Neuron (in vitro differentiated cells): ENCODE results near the gene IGFBP4.
A peak's percentile ranks its signal among the peaks of the same experiment; 100 is the strongest.

Source experiments
- H2AFZ ChIP-seq: one replicate; pipeline ENCODE4 v1.6.1; 2013; ENCODE audit warnings: low read depth, mild to moderate bottlenecking, inconsistent platforms, low read length, moderate library complexity
- H3K27me3 ChIP-seq: one replicate; pipeline ENCODE4 v1.6.1; 2013; ENCODE audit warnings: low read length; ENCODE audit not compliant: insufficient read depth
- H3K36me3 ChIP-seq: one replicate; pipeline ENCODE4 v1.6.1; 2013; ENCODE audit warnings: low read length; ENCODE audit not compliant: insufficient read depth
- H3K4me1 ChIP-seq: one replicate; pipeline ENCODE4 v1.6.1; 2013; ENCODE audit warnings: low read length; ENCODE audit not compliant: insufficient read depth
- H3K4me3 ChIP-seq: 2 replicates; pipeline ENCODE4 v1.5.1; 2013; ENCODE audit warnings: mild to moderate bottlenecking, low read length, moderate library complexity
- H3K9me3 ChIP-seq: one replicate; pipeline ENCODE4 v1.6.1; 2013; ENCODE audit warnings: low read length

The IGFBP4 gene

DNA sequence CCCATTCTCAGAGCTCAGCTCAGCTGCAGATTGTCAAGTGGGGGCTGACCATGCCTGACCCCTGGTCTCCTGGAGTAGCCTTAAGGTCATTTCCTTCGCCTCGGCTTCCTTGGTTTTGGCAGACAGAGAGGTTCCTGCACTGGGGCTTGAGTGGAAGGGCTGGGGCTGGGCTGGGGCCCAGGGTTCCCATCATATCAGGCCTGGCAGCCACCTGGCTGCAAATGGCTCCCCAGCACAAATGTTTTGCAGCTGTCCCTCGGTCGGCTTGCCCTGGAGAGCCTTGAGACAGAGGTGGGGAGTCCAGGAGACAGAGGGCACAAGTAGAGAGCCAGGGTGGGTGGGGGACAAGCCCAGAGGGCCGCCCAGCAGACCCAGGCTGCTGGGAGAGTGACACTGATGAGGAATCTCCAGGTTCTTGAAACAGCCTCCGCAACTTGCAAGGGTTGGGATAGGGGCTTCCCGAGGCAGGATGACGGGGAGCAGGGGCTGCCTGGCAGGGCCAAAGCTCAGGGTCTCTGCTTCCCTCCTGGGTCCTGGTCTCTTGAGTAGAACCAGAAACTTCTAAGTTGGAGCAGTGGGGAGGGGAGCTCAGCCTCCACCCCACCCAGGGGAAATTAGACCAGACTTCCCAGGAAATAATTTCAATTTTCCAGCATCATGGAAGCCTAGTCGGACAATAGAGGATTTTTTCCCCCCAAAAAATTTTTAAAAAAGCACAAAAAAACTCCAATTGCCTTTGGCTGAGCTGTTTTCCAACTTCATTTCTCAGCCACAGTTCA, 19.3 kb downstream of the IGFBP4 start:
- peaks cover 10% of the 10 kb centered on the region for H3K4me1 ChIP-seq
- peak overlapping the region; percentile 28 for H2AFZ ChIP-seq
- H3K4me3 ChIP-seq, result no peak overlapping the region
- no peaks in the 10 kb centered on the region for H3K27me3 ChIP-seq
- no peaks in the 10 kb centered on the region for H3K9me3 ChIP-seq
- H3K36me3 ChIP-seq, result no peaks in the 10 kb centered on the region

DNA sequence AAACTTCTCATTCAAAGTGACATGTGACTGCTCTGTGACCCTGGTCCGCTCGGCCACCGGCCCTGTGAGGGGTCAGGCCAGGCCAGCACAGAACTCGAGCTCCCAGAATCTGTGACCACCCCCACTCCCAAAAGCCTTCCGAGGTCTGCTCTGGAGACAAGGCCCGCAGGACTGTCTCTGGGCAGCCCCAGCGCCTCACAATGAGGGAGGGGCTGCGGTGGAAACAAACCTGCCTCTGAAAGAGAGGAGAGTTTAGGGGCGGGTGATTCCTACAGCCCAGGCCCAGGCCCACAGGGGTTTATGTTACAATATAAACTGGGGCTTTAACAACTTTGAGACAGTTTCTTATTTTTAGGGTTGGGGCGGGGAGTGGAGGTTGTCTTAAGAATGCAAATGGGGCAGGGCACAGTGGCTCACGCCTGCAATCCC, 19.9 kb downstream of the IGFBP4 start:
- H3K27me3 ChIP-seq, result no peaks in the 10 kb centered on the region
- H3K36me3 ChIP-seq, result no peaks in the 10 kb centered on the region
- H3K4me1 ChIP-seq, result peaks cover 10% of the 10 kb centered on the region
- H3K4me3 ChIP-seq, result no peak overlapping the region
- H2AFZ ChIP-seq, result peak overlapping the region; percentile 28
- H3K9me3 ChIP-seq, result no peaks in the 10 kb centered on the region

DNA sequence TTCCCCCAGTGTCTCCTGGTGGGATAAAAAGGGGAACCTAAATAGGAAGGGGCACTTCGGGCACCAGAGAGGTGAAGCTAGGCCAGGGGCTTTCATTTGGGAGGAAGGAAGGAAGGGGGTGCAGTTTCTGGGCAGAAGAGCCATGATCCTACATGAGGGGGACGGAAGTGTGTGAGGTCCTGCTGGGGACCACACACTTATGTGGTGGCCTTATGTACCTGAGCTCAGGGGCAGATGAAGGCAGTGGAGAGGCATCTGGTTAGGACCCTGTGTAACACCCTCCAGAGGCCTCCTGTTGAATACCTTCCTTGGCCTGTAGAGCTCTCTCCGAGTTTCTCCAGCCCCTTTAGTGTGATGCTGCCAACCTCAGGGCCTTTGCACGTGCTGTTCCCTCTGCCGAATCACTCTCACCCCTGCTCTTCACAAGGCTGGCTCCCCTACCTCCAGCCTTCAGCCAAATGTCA, 21.2 kb downstream of the IGFBP4 start:
- no peaks in the 10 kb centered on the region for H3K36me3 ChIP-seq

DNA sequence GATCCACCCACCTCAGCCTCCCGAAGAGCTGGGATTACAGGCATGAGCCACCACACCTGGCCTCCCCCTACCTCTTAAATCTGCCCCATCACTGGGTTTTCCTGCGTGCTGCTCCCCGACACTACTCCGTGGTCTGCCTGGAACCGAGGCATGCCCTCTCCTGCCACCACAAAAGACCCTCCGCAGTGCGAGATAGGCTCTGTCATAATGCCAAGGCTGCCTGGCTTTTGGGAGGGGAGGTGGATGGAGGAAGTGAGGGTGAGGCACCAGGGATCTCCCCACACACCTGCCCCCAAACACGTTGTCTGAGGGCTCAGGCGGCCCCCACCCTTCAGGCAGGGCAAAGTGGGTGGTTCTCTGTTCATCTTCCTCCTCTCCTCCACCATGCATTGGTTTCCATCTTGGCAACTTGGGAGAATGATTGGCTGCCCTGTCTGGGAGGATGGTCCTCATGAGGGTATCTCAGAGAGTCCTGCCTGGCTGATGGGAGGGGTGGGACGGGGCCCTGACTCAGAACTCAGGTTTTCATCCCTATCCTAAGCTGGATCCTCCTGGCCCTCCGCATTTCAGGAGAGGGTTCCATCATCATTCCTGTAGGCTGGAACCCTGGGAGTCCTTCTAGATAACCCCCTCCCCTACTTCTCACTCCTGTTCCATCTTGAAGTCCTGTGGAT, 23.2 kb downstream of the IGFBP4 start:
- Histone ChIP-seq H3K4me3 (no peak overlapping the region), H2AFZ (no peak overlapping the region), H3K36me3 (no peaks in the 10 kb centered on the region), H3K4me1 (peaks cover 15% of the 10 kb centered on the region), H3K27me3 (no peaks in the 10 kb centered on the region), H3K9me3 (no peaks in the 10 kb centered on the region)

More for the DNA sequence above, 21.2 kb downstream of the IGFBP4 start:
- no peak overlapping the region for H3K4me3 ChIP-seq
- no peaks in the 10 kb centered on the region for H3K9me3 ChIP-seq
- no peak overlapping the region for H2AFZ ChIP-seq
- H3K27me3 ChIP-seq, result no peaks in the 10 kb centered on the region
- H3K4me1 ChIP-seq, result peaks cover 10% of the 10 kb centered on the region

DNA sequence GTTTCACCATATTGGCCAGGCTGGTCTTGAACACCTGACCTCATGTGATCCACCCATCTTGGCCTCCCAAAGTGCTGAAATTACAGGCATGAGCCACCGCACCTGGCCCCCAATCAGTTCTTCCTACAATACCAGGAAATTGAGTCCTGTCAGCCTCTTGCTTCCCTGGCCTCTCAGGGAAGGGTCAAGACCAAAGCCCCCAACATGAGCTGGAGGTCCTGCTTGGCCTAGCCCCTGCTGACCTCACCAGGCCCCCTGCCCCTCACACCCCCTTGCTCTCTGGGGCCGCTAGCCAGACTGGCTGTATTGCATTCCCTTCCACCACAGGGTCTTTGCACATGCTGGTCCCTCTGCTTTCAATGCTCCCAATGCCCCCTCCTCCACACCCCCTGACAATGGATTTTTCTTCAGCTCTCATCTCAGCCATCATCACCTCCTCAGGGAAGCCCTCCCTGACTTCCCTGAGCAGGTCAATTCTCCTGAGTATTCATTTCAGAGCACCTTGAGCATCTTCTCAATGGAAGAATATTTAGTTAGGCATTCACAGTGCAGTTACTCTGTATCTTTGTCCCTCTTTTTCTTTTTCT, 24.1 kb downstream of the IGFBP4 start:
- no peaks in the 10 kb centered on the region for H3K27me3 ChIP-seq
- peaks cover 6% of the 10 kb centered on the region for H3K9me3 ChIP-seq
- no peaks in the 10 kb centered on the region for H3K36me3 ChIP-seq
- H2AFZ ChIP-seq, result no peak overlapping the region
- peaks cover 13% of the 10 kb centered on the region for H3K4me1 ChIP-seq
- no peak overlapping the region for H3K4me3 ChIP-seq

DNA sequence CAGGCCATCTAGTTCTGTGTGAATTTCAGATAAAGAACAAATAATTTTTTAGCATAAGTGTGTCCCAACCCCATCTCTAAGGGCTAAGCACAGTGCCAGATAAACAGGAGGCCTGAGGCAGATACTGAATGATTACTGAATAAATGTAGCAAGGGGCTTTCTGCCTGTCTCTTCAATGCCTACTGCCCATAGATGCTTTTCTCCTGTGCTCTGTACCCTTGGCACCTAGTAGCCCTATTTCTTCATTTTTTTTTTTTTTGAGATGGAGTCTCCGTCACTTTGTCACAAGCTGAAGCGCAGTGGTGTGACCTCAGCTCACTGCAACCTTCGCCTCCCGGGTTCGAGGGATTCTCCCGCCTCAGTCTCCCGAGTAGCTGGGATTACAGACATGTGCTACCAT, 25.3 kb downstream of the IGFBP4 start:
- no peaks in the 10 kb centered on the region for H3K36me3 ChIP-seq
- peaks cover 7% of the 10 kb centered on the region for H3K9me3 ChIP-seq
- no peaks in the 10 kb centered on the region for H3K27me3 ChIP-seq
- peaks cover 5% of the 10 kb centered on the region for H3K4me1 ChIP-seq
- no peak overlapping the region for H2AFZ ChIP-seq
- H3K4me3 ChIP-seq, result no peak overlapping the region

DNA sequence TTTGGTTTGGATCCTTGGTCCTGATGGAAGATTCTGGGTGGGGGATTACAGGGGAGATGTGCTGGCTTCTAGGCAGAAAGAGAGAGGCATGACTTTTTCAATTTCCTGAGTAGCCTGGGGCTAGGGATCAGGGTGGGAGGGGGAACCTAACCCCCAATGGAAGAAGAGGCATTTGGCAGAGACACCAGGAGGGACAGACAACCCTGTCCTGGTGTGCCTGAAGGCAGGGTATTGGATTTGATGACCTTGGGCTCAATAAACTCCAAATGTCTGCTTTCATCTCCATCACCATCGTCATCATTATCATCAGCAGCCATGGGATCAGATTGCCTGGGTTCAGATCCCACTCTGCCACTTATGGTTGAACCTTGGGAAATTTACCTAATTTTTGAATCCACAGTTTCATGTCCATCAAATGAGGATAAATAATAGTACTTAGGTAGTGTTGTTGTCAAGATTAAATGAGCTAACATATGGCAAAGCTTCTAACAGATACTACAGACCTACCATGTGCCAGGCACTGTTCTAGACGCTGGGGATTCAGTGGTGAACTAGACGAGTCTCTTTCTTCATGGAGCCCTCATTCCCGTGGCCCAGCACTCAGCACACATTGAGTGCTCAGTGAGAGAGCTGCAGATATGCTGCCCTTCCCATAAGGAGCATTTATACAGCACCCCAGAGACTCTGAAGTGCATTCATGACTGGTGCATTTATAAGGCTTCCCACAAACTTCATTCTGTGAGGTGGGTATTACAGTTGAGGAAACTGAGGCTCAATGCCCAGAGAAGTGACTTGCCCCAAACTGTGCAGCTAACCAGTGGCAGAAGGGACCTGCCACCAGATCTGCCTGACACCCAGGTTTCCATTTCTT, 26.8 kb downstream of the IGFBP4 start:
- Histone ChIP-seq H3K4me1 (peaks cover 5% of the 10 kb centered on the region), H3K27me3 (no peaks in the 10 kb centered on the region), H3K36me3 (no peaks in the 10 kb centered on the region), H2AFZ (no peak overlapping the region), H3K9me3 (peaks cover 7% of the 10 kb centered on the region), H3K4me3 (no peak overlapping the region)

DNA sequence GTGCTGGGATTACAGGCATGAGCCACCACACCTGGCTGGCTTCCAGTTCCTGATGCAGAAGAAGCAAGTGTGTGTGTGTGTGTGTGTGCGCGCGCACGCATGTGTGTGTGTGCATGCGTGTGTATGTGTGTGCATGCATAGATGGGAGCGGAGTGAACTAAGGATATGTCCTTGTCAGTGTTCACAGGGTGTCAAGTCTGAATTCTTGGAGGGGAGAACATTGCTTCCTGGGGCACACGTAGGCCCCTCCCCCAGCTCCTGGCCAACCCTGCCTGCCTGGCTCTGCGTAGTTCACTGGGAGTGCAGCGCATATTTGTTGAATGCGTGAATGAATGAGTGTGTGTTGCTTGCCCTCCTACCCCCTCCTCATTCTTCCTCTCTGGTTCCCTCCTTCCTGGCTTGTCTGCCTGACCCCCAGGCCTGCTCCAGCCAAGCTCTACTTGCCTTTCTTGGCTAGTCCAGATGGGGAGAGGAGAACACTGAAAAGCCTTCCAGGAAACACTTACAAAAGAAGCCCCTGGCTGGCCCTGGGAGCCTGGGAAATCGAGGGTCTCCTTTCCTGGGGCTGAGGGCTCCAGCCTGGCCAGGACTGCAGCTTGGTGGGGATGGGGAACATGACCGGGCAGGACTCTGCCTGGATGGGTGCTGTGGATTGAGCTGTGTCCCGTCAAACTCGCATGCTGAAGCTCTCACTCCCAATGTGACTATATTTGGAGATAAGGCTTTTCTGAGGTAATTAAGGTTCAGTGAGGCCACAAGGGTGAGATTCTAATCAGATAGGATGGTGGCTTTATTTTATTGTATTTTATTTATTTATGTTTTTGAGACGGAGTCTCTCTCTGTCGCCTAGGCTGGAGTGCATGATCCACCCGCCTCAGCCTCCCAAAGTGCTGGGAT, 27.9 kb downstream of the IGFBP4 start:
- Histone ChIP-seq H3K4me3 (no peak overlapping the region), H3K36me3 (no peaks in the 10 kb centered on the region), H2AFZ (no peak overlapping the region), H3K9me3 (peaks cover 7% of the 10 kb centered on the region), H3K4me1 (peaks cover 8% of the 10 kb centered on the region), H3K27me3 (no peaks in the 10 kb centered on the region)

DNA sequence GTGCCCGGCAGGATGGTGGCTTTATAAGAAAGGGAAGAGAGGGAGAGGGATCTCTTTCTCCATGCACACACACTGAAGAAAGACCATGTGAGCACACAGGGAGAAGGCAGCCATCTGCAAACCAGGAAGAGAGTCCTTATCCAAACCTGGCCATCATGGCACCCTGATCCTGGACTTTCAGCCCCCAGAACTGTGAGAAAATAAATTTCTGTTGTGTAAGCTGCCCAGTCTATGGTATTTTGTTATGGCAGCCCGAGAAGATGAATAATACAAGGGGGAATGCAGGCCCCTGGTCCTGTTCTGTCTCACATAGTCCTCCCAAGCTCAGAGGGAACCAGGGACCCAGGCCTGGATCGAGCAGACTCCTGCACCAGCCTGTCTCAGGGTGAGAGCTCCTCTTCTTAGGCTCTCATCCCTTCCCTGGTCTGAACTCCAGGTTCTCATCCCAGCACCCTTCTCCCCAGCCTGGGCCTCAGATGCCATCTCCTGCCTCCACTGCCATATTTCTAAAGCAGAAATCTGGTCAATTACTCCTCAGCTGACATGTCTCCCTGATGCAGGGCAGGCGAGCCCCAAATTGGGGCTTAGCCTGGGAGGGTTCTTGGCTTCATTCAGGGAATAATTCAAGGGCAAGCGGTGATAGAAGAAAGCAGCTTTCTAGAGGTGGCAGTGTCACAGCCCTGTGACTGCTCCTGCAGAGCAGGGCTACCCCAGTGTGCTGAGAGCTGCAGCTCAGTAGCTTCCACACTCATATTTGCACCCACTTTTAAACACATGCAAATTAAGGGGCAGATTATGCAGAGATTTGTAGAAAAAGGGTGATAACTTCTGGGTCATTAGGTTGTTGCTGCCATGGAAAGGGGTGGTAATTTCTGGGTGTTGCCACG, 28.8 kb downstream of the IGFBP4 start:
- no peak overlapping the region for H2AFZ ChIP-seq
- no peak overlapping the region for H3K4me3 ChIP-seq
- H3K9me3 ChIP-seq, result peaks cover 7% of the 10 kb centered on the region
- peaks cover 8% of the 10 kb centered on the region for H3K4me1 ChIP-seq
- no peaks in the 10 kb centered on the region for H3K27me3 ChIP-seq
- H3K36me3 ChIP-seq, result no peaks in the 10 kb centered on the region

DNA sequence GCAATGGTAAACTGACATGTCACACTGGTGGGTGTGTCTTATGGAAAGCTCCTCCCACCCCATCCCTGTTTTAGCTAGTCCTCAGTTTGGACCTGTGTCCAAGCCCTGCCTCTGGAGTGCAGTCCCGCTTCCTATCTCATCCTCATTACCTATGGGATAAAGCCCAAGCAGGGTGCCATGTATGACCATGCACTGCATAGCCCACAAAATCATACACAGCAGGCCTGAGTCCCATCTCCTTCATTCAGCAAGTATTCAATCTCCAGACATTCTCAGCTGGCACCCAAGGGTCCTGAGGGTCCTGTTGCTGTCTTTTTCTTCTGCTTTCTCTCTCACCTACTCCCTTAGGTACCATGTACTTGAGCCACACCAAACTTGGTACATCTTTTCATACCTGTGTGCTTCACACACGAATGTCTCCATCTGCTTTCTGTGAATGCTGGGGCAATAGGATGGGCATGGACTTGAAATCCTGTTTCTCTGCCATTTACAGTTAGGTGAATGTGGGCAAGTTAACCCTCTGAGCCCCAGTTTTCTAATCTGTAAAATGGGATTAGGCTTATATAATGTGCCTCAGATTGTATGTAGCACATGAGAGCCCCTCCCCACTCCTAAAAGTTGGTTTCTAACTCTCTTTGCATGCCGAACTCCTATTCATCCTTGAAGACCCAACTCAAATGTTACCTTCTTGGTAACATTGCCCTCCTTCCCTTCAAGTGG, 29.6 kb downstream of the IGFBP4 start:
- H3K36me3 ChIP-seq, result no peaks in the 10 kb centered on the region
- no peak overlapping the region for H2AFZ ChIP-seq
- no peak overlapping the region for H3K4me3 ChIP-seq
- peaks cover 8% of the 10 kb centered on the region for H3K4me1 ChIP-seq
- H3K9me3 ChIP-seq, result peaks cover 7% of the 10 kb centered on the region
- H3K27me3 ChIP-seq, result no peaks in the 10 kb centered on the region
